ENCODE results near the gene HEPN1. TPM values are rescaled to one million over a fixed set of nuclear protein-coding genes. Genes with fewer than 3 reads are reported as not detected.

The HEPN1 gene
- total RNA-seq, 1 experiment from 2014 or later, result not detected

- H3K4me3 Mint-ChIP-seq, result peak overlapping the region; percentile 75
- ATAC-seq (no peak), DNase-seq (ENCODE audit: low spot score) (no peak)
- peaks cover 24% of the 10 kb centered on the region for H3K4me1 Mint-ChIP-seq
- peaks cover 43% of the 10 kb centered on the region for H3K27me3 Mint-ChIP-seq (ENCODE audit: low read depth)
- no peaks in the 10 kb centered on the region for H3K9me3 Mint-ChIP-seq
- ChIA-PET POLR2A (interaction anchor here (0.6 kb wide), 1 partner anchor 387 kb away, joined by 3 read pairs; no protein-coding TSS in a partner anchor), CTCF (interaction anchor here (1.3 to 3.4 kb wide), 6 partner anchors 12 to 468 kb away, joined by 3 to 40 read pairs (median 5); partner anchors contain the start of genes CCDC15 and ROBO3)
- no peaks in the 10 kb centered on the region for H3K36me3 Mint-ChIP-seq
- no peak for TF ChIP-seq CBFB (CRISPR knock-in tag; IDR thresholded peaks at IDR 0.05; ENCODE audit: low read depth)
- TF ChIP-seq ZNF396 (CRISPR knock-in tag; IDR thresholded peaks at IDR 0.05; ENCODE audit: borderline replicate concordance), result no peak
- H3K27ac Mint-ChIP-seq, result no peak overlapping the region
Observed at GRCh38 chr11:124877910-124878758, 40.9 kb upstream of the HEPN1 start.

GRCh38 chr11:124878759-124879492 lies 40.1 kb upstream of the HEPN1 start:
- no peak overlapping the region for H3K4me3 Mint-ChIP-seq
- no peak for DNase-seq (ENCODE audit: low spot score)
- ChIA-PET CTCF (interaction anchor here (1.3 to 3.4 kb wide), 6 partner anchors 13 to 467 kb away, joined by 3 to 40 read pairs (median 5); partner anchors contain the start of genes CCDC15 and ROBO3), POLR2A (no interaction called here)
- peaks cover 41% of the 10 kb centered on the region for H3K27me3 Mint-ChIP-seq (ENCODE audit: low read depth)
- H3K27ac Mint-ChIP-seq, result no peak overlapping the region
- TF ChIP-seq ATF6 (CRISPR knock-in tag; IDR thresholded peaks at IDR 0.05) (no peak), ZNF425 (CRISPR knock-in tag; conservative IDR thresholded peaks at IDR 0.05) (no peak), ZNF263 (CRISPR knock-in tag; IDR thresholded peaks at IDR 0.05; ENCODE audit: low read depth) (no peak), TCF7 (CRISPR knock-in tag; IDR thresholded peaks at IDR 0.05; ENCODE audit: low read depth) (no peak), ZMAT4 (CRISPR knock-in tag; IDR thresholded peaks at IDR 0.05) (no peak), NFATC4 (CRISPR knock-in tag; IDR thresholded peaks at IDR 0.05) (no peak), USF1 (CRISPR knock-in tag; IDR thresholded peaks at IDR 0.05) (no peak), EMX1 (CRISPR knock-in tag; IDR thresholded peaks at IDR 0.05) (no peak), ELF4 (CRISPR knock-in tag; IDR thresholded peaks at IDR 0.05; ENCODE audit: low read depth) (no peak), TP53 (CRISPR knock-in tag; IDR thresholded peaks at IDR 0.05) (no peak), ZNF512 (CRISPR knock-in tag; IDR thresholded peaks at IDR 0.05; ENCODE audit: borderline replicate concordance) (no peak), JUN (CRISPR knock-in tag; IDR thresholded peaks at IDR 0.05) (no peak), RORB (CRISPR knock-in tag; IDR thresholded peaks at IDR 0.05) (no peak), TEAD1 (CRISPR knock-in tag; IDR thresholded peaks at IDR 0.05) (no peak), RELA (CRISPR knock-in tag; IDR thresholded peaks at IDR 0.05; ENCODE audit: borderline replicate concordance) (no peak), ARID4B (CRISPR knock-in tag; IDR thresholded peaks at IDR 0.05; ENCODE audit: borderline replicate concordance) (no peak), ZNF423 (CRISPR knock-in tag; IDR thresholded peaks at IDR 0.05) (no peak), ZBTB43 (CRISPR knock-in tag; IDR thresholded peaks at IDR 0.05) (no peak)
- H3K36me3 Mint-ChIP-seq, result no peaks in the 10 kb centered on the region
- no peak for ATAC-seq
- peaks cover 25% of the 10 kb centered on the region for H3K4me1 Mint-ChIP-seq
- H3K9me3 Mint-ChIP-seq, result no peaks in the 10 kb centered on the region
